ENCODE data around the gene MED16.
A peak's percentile ranks its signal among the peaks of the same experiment; 100 is the strongest.

Gene MED16

DNA sequence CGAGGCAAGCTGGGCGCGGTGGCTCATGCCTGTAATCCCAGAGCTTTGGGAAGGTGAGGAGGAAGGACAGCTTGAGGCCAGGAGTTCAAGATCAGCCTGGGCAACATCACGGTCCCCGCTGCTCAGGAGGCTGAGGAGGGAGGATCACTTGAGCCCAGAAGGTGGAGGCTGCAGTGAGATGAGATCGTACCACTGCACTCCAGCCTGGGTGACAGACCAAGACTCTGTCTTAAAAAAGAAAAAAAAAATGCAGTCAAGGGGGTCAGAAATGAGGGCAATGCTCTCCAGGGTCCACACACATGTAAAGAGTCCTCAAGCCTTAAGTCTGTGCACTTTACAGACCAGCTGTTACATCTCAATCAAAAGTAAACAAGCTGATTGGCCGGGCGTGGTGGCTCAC lies 11.6 kb upstream of the MED16 start:
- H3K27ac Mint-ChIP-seq, result no peak overlapping the region
- peaks cover 17% of the 10 kb centered on the region for H3K36me3 Mint-ChIP-seq (ENCODE audit: low read depth)
- H3K9me3 Mint-ChIP-seq, result no peaks in the 10 kb centered on the region
- no peak overlapping the region for H3K4me3 Mint-ChIP-seq
- no peaks in the 10 kb centered on the region for H3K27me3 Mint-ChIP-seq (ENCODE audit: low read depth)
- peaks cover 28% of the 10 kb centered on the region for H3K4me1 Mint-ChIP-seq (ENCODE audit: low read depth)

DNA sequence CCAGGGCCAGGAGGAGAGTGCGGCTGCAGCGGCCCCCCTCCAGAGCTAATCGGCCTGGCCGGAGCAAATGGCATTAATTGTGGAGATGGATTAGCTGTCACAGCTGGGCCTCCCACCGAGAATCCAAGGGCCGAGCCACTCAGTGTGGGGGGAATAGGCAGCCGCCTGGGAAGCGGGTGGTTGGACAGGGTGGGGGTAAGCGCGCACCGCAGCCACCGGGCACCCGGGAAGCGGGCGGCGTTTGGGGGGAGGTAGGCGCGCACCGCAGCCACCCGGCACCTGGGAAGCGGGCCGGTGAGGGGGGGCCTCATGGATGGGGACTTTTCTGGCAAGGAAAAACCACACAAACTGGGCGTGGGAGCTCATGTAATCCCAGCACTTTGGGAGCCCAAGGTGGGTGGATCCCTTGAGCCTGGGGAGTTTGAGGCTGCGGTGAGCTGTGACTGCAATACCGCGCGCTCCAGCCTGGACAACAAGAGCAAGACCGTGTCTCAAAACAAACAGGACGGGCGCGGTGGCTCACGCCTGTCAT lies 10.3 kb upstream of the MED16 start:
- Mint-ChIP-seq H3K27me3 (ENCODE audit: low read depth) (no peaks in the 10 kb centered on the region), H3K4me3 (no peak overlapping the region), H3K27ac (no peak overlapping the region), H3K36me3 (ENCODE audit: low read depth) (peaks cover 10% of the 10 kb centered on the region), H3K9me3 (no peaks in the 10 kb centered on the region), H3K4me1 (ENCODE audit: low read depth) (peaks cover 19% of the 10 kb centered on the region)

DNA sequence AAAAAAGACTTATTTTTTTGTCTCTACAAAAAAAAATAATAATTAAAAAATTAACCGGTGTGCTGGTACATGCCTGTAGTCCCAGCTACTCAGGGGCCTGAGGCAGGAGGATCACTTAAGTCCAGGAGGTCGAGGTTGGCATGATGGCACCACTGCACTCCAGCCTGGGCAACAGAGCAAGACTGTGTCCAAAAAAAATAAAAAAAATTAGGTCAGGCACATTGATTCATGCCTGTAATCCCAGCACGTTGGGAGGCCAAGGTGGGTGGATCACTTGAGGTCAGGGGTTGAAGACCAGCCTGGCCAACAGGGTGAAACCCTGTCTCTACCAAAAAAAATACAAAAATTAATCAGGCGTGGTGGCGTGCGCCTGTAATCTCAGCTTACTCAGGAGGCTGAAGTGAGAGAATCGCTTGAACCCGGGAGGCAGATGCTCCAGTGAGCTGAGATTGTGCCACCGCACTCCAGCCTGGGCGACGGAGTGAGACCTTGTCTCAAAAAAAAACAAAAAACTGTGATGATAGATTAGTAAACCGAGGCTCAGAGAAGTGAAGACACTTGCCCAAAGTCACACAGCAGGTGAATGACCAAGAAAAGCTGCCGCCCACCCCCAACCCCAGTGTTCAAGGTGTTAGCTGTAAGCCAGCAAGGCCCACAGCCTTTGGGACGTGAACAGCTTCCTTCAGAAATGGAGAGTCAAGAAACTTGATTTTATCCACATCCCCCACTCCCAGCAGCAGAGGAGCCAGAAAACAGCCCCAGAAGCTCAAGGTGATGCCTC lies 9.6 kb upstream of the MED16 start:
- no peaks in the 10 kb centered on the region for H3K27me3 Mint-ChIP-seq (ENCODE audit: low read depth)
- H3K36me3 Mint-ChIP-seq (ENCODE audit: low read depth), result peaks cover 10% of the 10 kb centered on the region

DNA sequence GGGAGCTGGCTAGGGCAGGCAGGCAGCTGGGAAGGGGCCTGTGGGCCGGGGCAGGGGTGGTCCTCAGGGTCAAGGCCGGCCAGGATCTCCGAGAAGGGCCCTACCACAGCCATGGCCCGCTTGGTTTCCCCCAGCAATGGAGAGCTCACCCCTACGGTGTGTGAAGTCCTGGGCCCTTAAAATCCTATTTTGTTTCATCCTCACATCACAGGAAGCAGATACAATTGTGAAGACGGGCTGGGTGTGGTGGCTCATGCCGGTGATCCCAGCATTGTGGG lies 9.0 kb upstream of the MED16 start:
- Mint-ChIP-seq H3K4me3 (no peak overlapping the region), H3K4me1 (ENCODE audit: low read depth) (peaks cover 16% of the 10 kb centered on the region), H3K27ac (no peak overlapping the region), H3K36me3 (ENCODE audit: low read depth) (peaks cover 10% of the 10 kb centered on the region), H3K27me3 (ENCODE audit: low read depth) (no peaks in the 10 kb centered on the region), H3K9me3 (no peaks in the 10 kb centered on the region)

More for the DNA sequence above, 9.6 kb upstream of the MED16 start:
- Mint-ChIP-seq H3K27ac (no peak overlapping the region), H3K4me1 (ENCODE audit: low read depth) (peaks cover 16% of the 10 kb centered on the region), H3K9me3 (no peaks in the 10 kb centered on the region), H3K4me3 (no peak overlapping the region)

DNA sequence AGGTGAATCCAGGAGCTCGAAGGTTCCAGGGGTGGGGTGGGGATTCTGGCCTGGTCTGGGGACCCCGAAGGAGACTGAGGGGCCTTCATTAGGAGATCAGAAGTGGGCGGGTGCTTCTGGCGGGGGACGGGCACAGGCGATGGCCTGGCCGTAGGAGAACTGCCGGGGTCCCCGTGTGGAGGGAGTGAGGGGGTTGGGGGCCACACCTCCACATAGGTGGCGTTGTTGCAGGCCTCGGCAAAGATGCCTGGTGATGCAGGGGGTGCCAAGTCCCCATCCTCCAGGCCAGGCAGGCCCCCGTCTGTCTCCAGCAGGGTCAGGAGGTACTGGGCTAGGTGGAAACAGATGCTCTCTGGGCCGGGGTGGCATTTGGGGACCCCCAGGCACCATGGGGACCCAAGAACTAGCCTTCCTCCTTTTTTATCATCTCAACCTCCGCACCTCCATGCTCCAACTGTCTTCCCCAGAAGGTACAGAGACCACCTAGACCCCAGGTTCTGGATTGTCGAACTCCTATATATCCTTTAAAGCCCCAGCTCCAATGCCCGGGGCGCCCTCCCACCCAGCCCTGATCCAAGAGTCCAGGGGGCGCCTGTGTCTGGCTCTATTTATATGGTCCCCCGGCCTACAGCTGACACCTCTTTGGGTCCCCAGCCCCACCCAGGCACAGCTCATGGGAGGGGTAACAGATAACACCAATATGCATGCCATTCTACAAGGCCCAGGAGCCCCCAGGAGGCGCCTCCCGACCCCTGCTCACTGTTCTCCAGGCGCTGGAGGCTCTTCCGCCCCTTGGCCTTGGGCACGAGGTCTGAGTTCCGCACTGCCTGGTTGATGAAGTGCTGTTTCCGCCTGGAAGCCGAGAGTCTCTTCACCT lies 8.5 kb upstream of the MED16 start:
- no peak overlapping the region for H3K27ac Mint-ChIP-seq
- peaks cover 10% of the 10 kb centered on the region for H3K36me3 Mint-ChIP-seq (ENCODE audit: low read depth)
- H3K4me1 Mint-ChIP-seq (ENCODE audit: low read depth), result peaks cover 12% of the 10 kb centered on the region
- H3K9me3 Mint-ChIP-seq, result no peaks in the 10 kb centered on the region
- no peak overlapping the region for H3K4me3 Mint-ChIP-seq
- H3K27me3 Mint-ChIP-seq (ENCODE audit: low read depth), result no peaks in the 10 kb centered on the region

DNA sequence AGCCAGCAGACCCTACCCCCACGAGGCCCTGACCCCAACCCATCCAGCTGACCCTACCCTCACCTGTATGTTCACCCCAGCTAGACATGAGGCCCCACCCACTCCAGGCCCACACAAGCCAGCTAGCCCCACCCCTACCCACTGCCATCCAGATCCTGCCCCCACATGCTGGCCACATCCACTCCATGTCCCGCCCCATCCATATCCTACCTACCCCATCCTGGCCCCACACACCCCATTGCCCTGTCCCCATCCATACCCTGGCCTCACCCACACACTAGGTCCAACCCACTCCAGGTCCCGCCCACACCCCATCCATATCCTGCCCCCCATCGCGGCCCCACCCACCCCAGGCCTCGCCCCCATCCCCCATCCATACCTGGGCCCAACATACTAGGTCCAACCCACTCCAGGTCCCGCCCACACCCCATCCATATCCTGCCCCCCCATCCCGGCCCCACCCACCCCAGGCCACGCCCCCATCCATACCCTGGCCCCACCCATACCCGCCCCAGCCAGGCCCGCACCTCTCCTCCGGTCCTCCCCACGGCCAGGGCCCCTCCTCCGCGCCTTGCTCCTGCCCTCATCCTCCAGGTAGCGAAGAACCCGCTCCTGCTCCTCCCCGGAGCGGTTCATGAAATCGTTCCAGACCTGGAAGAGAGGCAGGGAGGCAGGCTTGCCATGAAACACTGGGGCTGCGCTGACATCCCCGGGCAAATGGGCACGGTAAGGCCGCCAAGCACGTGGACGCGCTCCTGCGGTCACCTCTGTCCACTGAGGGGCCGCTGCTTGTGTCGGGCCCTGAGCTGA lies 7.5 kb upstream of the MED16 start:
- H3K27ac Mint-ChIP-seq, result peak overlapping the region; percentile 26
- no peak overlapping the region for H3K4me3 Mint-ChIP-seq
- H3K36me3 Mint-ChIP-seq (ENCODE audit: low read depth), result peaks cover 13% of the 10 kb centered on the region
- H3K27me3 Mint-ChIP-seq (ENCODE audit: low read depth), result no peaks in the 10 kb centered on the region
- H3K4me1 Mint-ChIP-seq (ENCODE audit: low read depth), result peaks cover 11% of the 10 kb centered on the region
- no peaks in the 10 kb centered on the region for H3K9me3 Mint-ChIP-seq

DNA sequence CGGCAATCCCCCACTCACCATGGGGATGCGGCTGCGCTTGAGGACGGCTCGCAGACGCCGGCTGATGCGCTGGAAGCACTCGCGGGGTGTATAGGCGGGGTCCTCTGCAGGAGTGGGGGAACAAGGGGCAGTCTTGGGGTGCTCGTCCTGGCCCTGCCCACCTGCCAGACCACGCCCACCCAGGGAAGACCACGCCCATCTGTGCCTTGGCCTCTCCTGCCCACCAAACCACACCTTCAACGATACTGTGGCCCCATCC lies 7.0 kb upstream of the MED16 start:
- Mint-ChIP-seq H3K9me3 (no peaks in the 10 kb centered on the region), H3K4me3 (no peak overlapping the region), H3K27me3 (ENCODE audit: low read depth) (no peaks in the 10 kb centered on the region), H3K27ac (no peak overlapping the region), H3K36me3 (ENCODE audit: low read depth) (peaks cover 13% of the 10 kb centered on the region), H3K4me1 (ENCODE audit: low read depth) (peaks cover 11% of the 10 kb centered on the region)

DNA sequence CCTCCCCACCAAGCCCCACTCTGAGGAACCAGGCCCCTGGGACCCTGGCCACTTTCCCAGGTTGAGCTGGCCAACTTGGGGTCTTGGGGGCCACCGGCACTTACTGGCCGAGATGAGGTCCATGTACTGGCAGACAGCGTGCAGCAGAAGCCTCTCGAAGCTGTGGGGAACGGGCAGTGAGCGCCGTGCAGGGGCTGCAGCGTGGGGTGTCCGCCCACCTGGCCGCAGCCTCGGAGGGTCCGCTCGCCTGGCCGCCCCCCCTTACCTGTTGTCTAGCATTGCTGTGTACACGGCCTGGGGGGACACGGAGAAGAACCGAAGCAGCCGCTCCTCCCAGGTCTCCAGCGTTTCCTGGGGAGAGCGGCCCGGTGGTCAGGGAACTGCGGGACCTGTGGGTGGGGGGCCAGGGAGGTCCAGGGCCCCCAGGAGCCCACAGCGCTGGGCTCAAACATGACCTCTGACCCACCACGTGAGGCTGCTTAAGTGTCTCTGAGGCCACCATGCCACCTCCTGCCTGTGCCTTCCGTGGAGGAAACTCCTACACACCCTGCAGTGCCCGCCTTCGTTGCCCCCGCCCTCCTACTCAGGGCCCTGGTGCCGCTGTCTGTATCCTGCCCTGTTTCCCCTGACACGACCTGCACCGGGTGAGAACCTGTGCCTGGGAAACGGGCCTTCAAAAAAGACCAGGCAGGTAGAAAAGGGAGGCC lies 6.5 kb upstream of the MED16 start:
- Mint-ChIP-seq H3K9me3 (no peaks in the 10 kb centered on the region), H3K36me3 (ENCODE audit: low read depth) (peaks cover 11% of the 10 kb centered on the region), H3K4me1 (ENCODE audit: low read depth) (peaks cover 10% of the 10 kb centered on the region), H3K27me3 (ENCODE audit: low read depth) (no peaks in the 10 kb centered on the region), H3K4me3 (no peak overlapping the region), H3K27ac (no peak overlapping the region)

DNA sequence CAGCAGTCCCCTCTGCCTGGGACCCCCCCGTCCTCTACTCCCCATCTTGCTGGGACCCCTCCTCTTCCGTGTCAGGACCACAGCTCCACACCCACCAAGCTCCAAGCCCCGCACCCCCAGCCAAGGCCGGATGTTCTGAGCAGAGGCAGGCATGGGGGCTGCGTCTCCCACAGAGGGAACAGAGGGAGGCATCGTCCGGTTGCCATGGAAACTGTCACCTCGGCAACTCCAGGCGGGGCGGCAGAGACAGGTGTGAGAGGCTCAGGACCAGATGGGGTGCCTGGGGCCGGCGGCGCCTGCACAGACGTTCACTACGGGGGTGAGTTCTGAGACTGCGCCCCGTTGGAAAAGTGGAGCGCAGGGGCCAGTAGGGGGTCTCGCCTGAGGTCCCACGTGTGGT lies 5.7 kb upstream of the MED16 start:
- H3K9me3 Mint-ChIP-seq, result no peaks in the 10 kb centered on the region
- peaks cover 5% of the 10 kb centered on the region for H3K4me1 Mint-ChIP-seq (ENCODE audit: low read depth)
- no peak overlapping the region for H3K27ac Mint-ChIP-seq
- H3K4me3 Mint-ChIP-seq, result no peak overlapping the region
- peaks cover 5% of the 10 kb centered on the region for H3K36me3 Mint-ChIP-seq (ENCODE audit: low read depth)
- no peaks in the 10 kb centered on the region for H3K27me3 Mint-ChIP-seq (ENCODE audit: low read depth)

DNA sequence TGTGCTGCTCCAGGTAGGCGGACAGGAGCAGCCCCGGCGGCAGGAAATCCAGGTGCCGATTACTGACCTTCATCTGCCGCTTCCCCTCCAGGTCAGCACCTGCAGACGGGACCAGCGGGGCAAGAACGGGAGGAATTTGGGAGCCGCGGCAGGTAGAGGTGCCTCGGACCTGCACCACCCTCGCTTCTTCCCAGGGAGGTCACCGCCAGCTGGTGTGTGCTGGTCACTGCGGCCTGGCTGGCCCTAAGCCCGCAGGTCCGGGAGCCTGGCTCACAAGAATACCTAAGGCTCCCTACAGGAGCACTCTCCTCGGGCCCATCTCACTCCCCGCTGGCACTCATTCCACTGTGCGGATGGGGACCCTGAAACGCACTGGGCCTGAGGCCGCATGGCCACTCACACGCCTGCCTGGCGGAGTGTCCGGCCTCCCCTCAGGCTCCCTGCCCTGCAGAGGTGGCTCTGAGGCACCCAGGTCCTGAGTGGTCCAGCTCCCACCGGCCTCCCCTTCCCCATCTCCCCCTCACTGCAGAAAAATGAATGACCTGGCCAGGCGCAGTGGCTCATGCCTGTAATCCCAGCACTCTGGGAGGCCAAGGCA lies 4.6 kb upstream of the MED16 start:
- no peaks in the 10 kb centered on the region for H3K9me3 Mint-ChIP-seq
- peaks cover 11% of the 10 kb centered on the region for H3K4me1 Mint-ChIP-seq (ENCODE audit: low read depth)
- H3K27me3 Mint-ChIP-seq (ENCODE audit: low read depth), result no peaks in the 10 kb centered on the region
- peaks cover 10% of the 10 kb centered on the region for H3K36me3 Mint-ChIP-seq (ENCODE audit: low read depth)
- H3K27ac Mint-ChIP-seq, result no peak overlapping the region
- no peak overlapping the region for H3K4me3 Mint-ChIP-seq

DNA sequence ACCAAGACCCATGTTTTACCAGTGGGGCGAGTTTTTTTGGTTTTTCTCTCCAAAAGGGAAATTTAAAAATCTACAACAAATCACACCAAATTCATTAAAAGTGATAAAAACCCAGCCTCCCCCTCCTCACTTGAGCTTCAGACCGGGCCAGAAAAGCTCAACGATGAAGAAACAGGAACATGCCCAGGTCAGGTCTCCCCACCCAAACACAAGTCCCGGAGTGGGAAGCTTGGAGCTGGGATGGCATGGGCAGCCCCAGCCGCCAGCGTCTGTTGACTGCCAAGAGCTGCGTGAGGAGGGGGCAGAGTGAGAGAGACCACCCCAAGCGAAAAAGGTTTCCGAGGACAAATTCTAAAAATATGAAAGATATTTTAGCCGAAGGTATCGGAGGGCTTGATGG lies 4.0 kb upstream of the MED16 start:
- Mint-ChIP-seq H3K4me3 (no peak overlapping the region), H3K27ac (no peak overlapping the region), H3K27me3 (ENCODE audit: low read depth) (no peaks in the 10 kb centered on the region), H3K36me3 (ENCODE audit: low read depth) (peaks cover 10% of the 10 kb centered on the region), H3K9me3 (no peaks in the 10 kb centered on the region), H3K4me1 (ENCODE audit: low read depth) (peaks cover 12% of the 10 kb centered on the region)

DNA sequence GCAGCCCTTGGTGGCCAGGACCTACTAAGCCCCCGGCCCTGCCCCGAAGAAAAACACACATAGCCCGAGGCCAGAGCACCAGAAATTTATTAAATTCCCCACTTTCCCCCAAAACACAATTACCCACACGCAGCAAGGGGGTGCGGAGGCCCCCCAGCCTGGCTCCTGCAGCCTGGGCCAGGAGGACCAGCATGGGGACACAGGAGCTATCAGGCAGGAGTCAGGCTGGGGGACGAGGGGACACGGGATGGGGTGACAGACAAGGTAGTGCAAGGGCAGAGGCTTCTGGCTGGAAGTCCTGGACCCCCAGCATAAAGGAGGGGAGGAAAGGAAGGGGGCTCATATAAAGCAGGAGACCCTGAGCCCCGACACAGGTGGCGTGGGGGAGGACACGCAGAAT lies 3.4 kb upstream of the MED16 start:
- Mint-ChIP-seq H3K27me3 (ENCODE audit: low read depth) (no peaks in the 10 kb centered on the region), H3K9me3 (no peaks in the 10 kb centered on the region), H3K4me1 (ENCODE audit: low read depth) (peaks cover 12% of the 10 kb centered on the region), H3K36me3 (ENCODE audit: low read depth) (peaks cover 10% of the 10 kb centered on the region), H3K27ac (no peak overlapping the region), H3K4me3 (no peak overlapping the region)

DNA sequence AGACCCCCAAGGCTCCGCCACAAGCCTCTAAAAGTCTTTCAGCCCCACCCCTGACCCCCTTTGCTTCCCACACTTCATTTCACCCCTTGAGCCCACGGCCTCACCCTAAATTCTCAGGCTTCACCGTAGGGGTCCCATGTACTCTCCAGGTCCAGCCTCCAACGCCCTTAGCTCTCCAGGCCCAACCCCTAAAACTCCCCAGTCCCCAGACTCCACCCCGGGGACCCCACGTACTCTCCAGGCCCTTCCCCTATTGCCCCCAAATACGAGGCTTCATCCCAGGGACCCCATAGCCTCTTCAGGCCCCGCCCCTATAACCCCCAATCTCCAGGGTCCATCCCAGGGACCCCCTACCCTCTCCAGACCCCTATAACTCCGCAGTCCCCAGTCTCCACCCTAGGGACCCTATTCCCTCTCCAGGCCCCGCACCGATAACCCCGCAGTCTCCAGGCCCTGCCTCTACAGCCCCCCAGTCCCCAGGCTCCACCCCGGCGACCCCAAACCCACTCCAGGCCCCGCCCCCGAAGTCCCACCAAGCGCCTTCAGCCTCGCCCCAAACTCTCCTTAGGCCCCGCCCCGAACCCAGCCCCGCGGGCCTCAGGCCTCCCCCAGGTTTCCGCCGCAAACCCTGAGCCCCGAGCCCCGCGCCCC lies 619 bp downstream of the MED16 start:
- no peaks in the 10 kb centered on the region for H3K27me3 Mint-ChIP-seq (ENCODE audit: low read depth)
- H3K36me3 Mint-ChIP-seq (ENCODE audit: low read depth), result peaks cover 11% of the 10 kb centered on the region
- H3K9me3 Mint-ChIP-seq, result no peaks in the 10 kb centered on the region
- H3K4me3 Mint-ChIP-seq, result peak overlapping the region; percentile 86
- H3K4me1 Mint-ChIP-seq (ENCODE audit: low read depth), result peaks cover 11% of the 10 kb centered on the region
- H3K27ac Mint-ChIP-seq, result peak overlapping the region; percentile 87
